ENCODE measurements around the gene ADGRF1. TPM values are rescaled to one million over a fixed set of nuclear protein-coding genes. Genes with fewer than 3 reads are reported as not detected.

Gene ADGRF1
- polyA plus RNA-seq, 1 of the 3 experiments (the other 2 are of a cell fraction) = not detected

DNA sequence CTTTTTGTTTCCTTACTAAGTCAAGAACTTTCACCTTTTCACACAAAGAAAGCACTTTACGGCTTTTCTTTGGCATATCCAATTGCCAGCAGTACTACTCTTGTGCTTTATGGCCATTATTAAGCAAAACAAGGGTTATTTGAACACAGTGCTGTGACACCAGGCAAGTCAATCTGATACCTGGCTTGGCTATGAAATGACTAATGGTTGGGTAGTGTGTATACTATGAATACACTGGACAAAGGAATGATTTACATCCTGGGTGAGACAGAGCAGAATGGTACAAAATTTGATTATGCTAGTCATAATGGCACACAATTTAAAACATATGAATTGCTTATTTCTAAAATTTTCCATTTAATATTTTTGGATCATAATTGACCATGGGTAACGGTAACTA is 22.1 kb upstream of the ADGRF1 start:
- H3K9me2 ChIP-seq = no peaks in the 10 kb centered on the region
- no peak overlapping the region for H2AFZ ChIP-seq (ENCODE audit: low read depth)
- no peak overlapping the region for H3K27ac ChIP-seq (ENCODE audit: low read depth in 2 of 2, low read length in 1 of 2)
- TF ChIP-seq, protein P1, sequence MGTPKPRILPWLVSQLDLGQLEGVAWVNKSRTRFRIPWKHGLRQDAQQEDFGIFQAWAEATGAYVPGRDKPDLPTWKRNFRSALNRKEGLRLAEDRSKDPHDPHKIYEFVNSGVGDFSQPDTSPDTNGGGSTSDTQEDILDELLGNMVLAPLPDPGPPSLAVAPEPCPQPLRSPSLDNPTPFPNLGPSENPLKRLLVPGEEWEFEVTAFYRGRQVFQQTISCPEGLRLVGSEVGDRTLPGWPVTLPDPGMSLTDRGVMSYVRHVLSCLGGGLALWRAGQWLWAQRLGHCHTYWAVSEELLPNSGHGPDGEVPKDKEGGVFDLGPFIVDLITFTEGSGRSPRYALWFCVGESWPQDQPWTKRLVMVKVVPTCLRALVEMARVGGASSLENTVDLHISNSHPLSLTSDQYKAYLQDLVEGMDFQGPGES (IDR thresholded peaks at IDR 0.05; ENCODE audit: low read depth, low read length) = no peak
- TF ChIP-seq, protein P2, sequence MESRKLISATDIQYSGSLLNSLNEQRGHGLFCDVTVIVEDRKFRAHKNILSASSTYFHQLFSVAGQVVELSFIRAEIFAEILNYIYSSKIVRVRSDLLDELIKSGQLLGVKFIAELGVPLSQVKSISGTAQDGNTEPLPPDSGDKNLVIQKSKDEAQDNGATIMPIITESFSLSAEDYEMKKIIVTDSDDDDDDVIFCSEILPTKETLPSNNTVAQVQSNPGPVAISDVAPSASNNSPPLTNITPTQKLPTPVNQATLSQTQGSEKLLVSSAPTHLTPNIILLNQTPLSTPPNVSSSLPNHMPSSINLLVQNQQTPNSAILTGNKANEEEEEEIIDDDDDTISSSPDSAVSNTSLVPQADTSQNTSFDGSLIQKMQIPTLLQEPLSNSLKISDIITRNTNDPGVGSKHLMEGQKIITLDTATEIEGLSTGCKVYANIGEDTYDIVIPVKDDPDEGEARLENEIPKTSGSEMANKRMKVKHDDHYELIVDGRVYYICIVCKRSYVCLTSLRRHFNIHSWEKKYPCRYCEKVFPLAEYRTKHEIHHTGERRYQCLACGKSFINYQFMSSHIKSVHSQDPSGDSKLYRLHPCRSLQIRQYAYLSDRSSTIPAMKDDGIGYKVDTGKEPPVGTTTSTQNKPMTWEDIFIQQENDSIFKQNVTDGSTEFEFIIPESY (IDR thresholded peaks at IDR 0.05; ENCODE audit: borderline replicate concordance, low read depth) = no peak
- TF ChIP-seq, protein P3, sequence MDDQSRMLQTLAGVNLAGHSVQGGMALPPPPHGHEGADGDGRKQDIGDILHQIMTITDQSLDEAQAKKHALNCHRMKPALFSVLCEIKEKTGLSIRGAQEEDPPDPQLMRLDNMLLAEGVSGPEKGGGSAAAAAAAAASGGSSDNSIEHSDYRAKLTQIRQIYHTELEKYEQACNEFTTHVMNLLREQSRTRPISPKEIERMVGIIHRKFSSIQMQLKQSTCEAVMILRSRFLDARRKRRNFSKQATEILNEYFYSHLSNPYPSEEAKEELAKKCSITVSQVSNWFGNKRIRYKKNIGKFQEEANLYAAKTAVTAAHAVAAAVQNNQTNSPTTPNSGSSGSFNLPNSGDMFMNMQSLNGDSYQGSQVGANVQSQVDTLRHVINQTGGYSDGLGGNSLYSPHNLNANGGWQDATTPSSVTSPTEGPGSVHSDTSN (IDR thresholded peaks at IDR 0.05) = no peak
- TF ChIP-seq SMC3 (IDR thresholded peaks at IDR 0.05; ENCODE audit: low read depth, low read length) (no peak), POLR2AphosphoS5 (IDR thresholded peaks at IDR 0.05; ENCODE audit: low read depth, low read length) (no peak), EZH2phosphoT487 (IDR thresholded peaks at IDR 0.05; ENCODE audit: borderline replicate concordance, low read depth) (no peak), YY1 (IDR thresholded peaks at IDR 0.05; ENCODE audit: low read depth) (no peak), NRF1 (IDR thresholded peaks at IDR 0.05; ENCODE audit: low read depth, low read length) (no peak), GATA2 (CRISPR knock-in tag; IDR thresholded peaks at IDR 0.05) (no peak), MEF2A (IDR thresholded peaks at IDR 0.05; ENCODE audit: borderline replicate concordance, low read depth) (no peak), FOSL2 (IDR thresholded peaks at IDR 0.05; ENCODE audit: borderline replicate concordance, low read depth) (no peak), TAF1 (IDR thresholded peaks at IDR 0.05; ENCODE audit: borderline replicate concordance, low read depth, low read length) (no peak), RXRA (IDR thresholded peaks at IDR 0.05; ENCODE audit: borderline replicate concordance, low read depth) (no peak), RAD21 (IDR thresholded peaks at IDR 0.05; ENCODE audit: low read length) (no peak), FOXM1 (IDR thresholded peaks at IDR 0.05; ENCODE audit: low read depth) (no peak), TEAD4 (IDR thresholded peaks at IDR 0.05; ENCODE audit: borderline replicate concordance, insufficient read depth) (no peak), RFX5 (IDR thresholded peaks at IDR 0.05; ENCODE audit: low read length) (no peak)
- TF ChIP-seq, protein P4, sequence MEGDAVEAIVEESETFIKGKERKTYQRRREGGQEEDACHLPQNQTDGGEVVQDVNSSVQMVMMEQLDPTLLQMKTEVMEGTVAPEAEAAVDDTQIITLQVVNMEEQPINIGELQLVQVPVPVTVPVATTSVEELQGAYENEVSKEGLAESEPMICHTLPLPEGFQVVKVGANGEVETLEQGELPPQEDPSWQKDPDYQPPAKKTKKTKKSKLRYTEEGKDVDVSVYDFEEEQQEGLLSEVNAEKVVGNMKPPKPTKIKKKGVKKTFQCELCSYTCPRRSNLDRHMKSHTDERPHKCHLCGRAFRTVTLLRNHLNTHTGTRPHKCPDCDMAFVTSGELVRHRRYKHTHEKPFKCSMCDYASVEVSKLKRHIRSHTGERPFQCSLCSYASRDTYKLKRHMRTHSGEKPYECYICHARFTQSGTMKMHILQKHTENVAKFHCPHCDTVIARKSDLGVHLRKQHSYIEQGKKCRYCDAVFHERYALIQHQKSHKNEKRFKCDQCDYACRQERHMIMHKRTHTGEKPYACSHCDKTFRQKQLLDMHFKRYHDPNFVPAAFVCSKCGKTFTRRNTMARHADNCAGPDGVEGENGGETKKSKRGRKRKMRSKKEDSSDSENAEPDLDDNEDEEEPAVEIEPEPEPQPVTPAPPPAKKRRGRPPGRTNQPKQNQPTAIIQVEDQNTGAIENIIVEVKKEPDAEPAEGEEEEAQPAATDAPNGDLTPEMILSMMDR (IDR thresholded peaks at IDR 0.05) = no peak
- TF ChIP-seq, protein P5, sequence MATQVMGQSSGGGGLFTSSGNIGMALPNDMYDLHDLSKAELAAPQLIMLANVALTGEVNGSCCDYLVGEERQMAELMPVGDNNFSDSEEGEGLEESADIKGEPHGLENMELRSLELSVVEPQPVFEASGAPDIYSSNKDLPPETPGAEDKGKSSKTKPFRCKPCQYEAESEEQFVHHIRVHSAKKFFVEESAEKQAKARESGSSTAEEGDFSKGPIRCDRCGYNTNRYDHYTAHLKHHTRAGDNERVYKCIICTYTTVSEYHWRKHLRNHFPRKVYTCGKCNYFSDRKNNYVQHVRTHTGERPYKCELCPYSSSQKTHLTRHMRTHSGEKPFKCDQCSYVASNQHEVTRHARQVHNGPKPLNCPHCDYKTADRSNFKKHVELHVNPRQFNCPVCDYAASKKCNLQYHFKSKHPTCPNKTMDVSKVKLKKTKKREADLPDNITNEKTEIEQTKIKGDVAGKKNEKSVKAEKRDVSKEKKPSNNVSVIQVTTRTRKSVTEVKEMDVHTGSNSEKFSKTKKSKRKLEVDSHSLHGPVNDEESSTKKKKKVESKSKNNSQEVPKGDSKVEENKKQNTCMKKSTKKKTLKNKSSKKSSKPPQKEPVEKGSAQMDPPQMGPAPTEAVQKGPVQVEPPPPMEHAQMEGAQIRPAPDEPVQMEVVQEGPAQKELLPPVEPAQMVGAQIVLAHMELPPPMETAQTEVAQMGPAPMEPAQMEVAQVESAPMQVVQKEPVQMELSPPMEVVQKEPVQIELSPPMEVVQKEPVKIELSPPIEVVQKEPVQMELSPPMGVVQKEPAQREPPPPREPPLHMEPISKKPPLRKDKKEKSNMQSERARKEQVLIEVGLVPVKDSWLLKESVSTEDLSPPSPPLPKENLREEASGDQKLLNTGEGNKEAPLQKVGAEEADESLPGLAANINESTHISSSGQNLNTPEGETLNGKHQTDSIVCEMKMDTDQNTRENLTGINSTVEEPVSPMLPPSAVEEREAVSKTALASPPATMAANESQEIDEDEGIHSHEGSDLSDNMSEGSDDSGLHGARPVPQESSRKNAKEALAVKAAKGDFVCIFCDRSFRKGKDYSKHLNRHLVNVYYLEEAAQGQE (IDR thresholded peaks at IDR 0.05; ENCODE audit: low read depth, low read length) = no peak
- H3F3A ChIP-seq (replicated peaks; ENCODE audit: insufficient read depth) = no peaks in the 10 kb centered on the region
- no peak overlapping the region for H3K9ac ChIP-seq
- H4K20me1 ChIP-seq (ENCODE audit: insufficient read depth) = no peaks in the 10 kb centered on the region
- no peak for DNase-seq
- peaks cover 0 to 7% of the 10 kb centered on the region in 2 experiments; a peak in 1 of 4 replicates for H3K4me1 ChIP-seq (ENCODE audit: control insufficient read depth in 1 of 2, insufficient read depth in 2 of 2, low read depth in 1 of 2, low read length in 1 of 2)
- H3K9me3 ChIP-seq = no peaks in the 10 kb centered on the region
- ChIA-PET CTCF (no interaction called here), POLR2A (no interaction called here)
- H3K4me3 ChIP-seq (ENCODE audit: low read depth in 2 of 2, low read length in 1 of 2) = no peak overlapping the region
- 34% methylated on average over 2 of the region's 2 CpGs for WGBS (ENCODE audit: low lambda C conversion rate)
- H3K27me3 ChIP-seq (ENCODE audit: insufficient read depth) = no peaks in the 10 kb centered on the region
- no peak overlapping the region for H3K4me2 ChIP-seq
- no peaks in the 10 kb centered on the region for H3K36me3 ChIP-seq (replicated peaks in 1 of 2; ENCODE audit: control insufficient read depth in 1 of 2, insufficient read depth in 2 of 2, low read length in 1 of 2)
- H3K79me2 ChIP-seq (ENCODE audit: insufficient read depth) = no peaks in the 10 kb centered on the region
